Activated CD4-positive, alpha-beta T cell treated with anti-CD3 and anti-CD28 coated beads for 36 hours (primary cell): ENCODE data around the gene PACS2. TPM values are rescaled to one million over a fixed set of nuclear protein-coding genes. Genes with fewer than 3 reads are reported as not detected.
A peak's percentile ranks its signal among the peaks of the same experiment; 100 is the strongest.
"Not testable (repeated sequence)": the region's sequence is repeated elsewhere in the genome, so short reads cannot be mapped to it uniquely, and the experiment has no call there.

Source experiments
- ATAC-seq: fragments of 200-7000 bp; cut with Tn5 transposase; one replicate; pipeline ENCODE4 v1.10.0; 2021; ENCODE audit warnings: mild to moderate bottlenecking, moderate library complexity
- CTCF ChIA-PET: fragments of 350-600 bp; sonication (Branson Sonifier 250); formaldehyde crosslinking; loops from one replicate; lab custom pipeline; 2021; ENCODE audit warnings: antibody characterized with exemption; lab: Charles Lee
- POLR2A ChIA-PET: fragments of 350-600 bp; sonication (Branson Sonifier 250); formaldehyde crosslinking; loops from one replicate; lab custom pipeline; 2021; ENCODE audit warnings: antibody characterized with exemption, inconsistent platforms; lab: Charles Lee
- DNase-seq: peaks from one replicate; pipeline ENCODE4 v3.0.0-alpha.2; 2020
- H3K27ac Mint-ChIP-seq: one replicate; pipeline ENCODE4 v1.8.0; 2021; ENCODE audit warnings: mixed read lengths
- H3K27me3 Mint-ChIP-seq: one replicate; pipeline ENCODE4 v1.8.0; 2021; ENCODE audit warnings: mixed read lengths
- H3K36me3 Mint-ChIP-seq: one replicate; pipeline ENCODE4 v1.8.0; 2021; ENCODE audit warnings: low read depth, mixed read lengths
- H3K4me1 Mint-ChIP-seq: one replicate; pipeline ENCODE4 v1.8.0; 2021; ENCODE audit warnings: mixed read lengths
- H3K4me3 Mint-ChIP-seq: one replicate; pipeline ENCODE4 v1.8.0; 2021; ENCODE audit warnings: mild to moderate bottlenecking, moderate library complexity, mixed read lengths
- H3K9me3 Mint-ChIP-seq: one replicate; pipeline ENCODE4 v1.8.0; 2021; ENCODE audit warnings: low read depth, mixed read lengths
- intact Hi-C, 2 experiments: fragments of 100-400 bp; cut with DNase I in 1 of 2; cut with micrococcal nuclease in 1 of 2; formaldehyde crosslinking; loops; one replicate each; pipeline versions ENCODE4 v1.14.2 to v1.15.1; 2022 to 2024; cut with DNase I, micrococcal nuclease
- total RNA-seq, 2 experiments: library from RNA; stranded (reverse); gene quantifications; one replicate each; pipeline ENCODE4 v1.2.3, GENCODE V29; 2021

Gene PACS2
- total RNA-seq, 2 experiments from 2014 or later: 30.6 to 32.9 TPM

GRCh38 chr14:105279642-105280361, 34.7 kb upstream of the PACS2 start:
- ChIA-PET CTCF (interaction anchor here (1.2 kb wide), 1 partner anchor 186 kb away, joined by 3 read pairs; no protein-coding TSS in a partner anchor), POLR2A (no interaction called here)
- ATAC-seq: no peak
- no peak overlapping the region for H3K4me3 Mint-ChIP-seq
- H3K27me3 Mint-ChIP-seq: no peaks in the 10 kb centered on the region
- intact Hi-C loops: no loop called here
- H3K36me3 Mint-ChIP-seq: peaks cover 3% of the 10 kb centered on the region
- no peak overlapping the region for H3K27ac Mint-ChIP-seq
- H3K4me1 Mint-ChIP-seq: peaks cover 22% of the 10 kb centered on the region
- no peaks in the 10 kb centered on the region for H3K9me3 Mint-ChIP-seq
- DNase-seq: no peak

DNA sequence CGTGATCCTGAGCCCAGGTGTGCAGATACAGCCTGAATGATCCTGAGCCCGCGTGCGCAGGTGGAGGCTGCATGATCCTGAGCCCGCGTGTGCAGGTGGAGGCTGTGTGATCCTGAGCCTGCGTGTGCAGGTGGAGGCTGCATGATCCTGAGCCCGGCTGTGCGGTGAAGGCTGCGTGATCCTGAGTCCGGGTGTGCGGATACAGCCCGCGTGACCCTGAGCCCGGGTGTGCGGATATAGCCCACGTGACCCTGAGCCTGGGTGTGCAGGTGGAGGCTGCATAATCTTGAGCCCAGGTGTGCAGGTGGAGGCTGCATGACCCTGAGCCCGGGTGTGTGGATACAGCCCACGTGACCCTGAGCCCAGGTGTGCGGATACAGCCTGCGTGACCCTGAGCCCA, 34.0 kb upstream of the PACS2 start:
- ChIA-PET POLR2A (no interaction called here), CTCF (no interaction called here)
- H3K36me3 Mint-ChIP-seq: peaks cover 3% of the 10 kb centered on the region
- intact Hi-C loops: no loop called here
- H3K9me3 Mint-ChIP-seq: no peaks in the 10 kb centered on the region
- no peaks in the 10 kb centered on the region for H3K27me3 Mint-ChIP-seq
- H3K4me1 Mint-ChIP-seq: peaks cover 23% of the 10 kb centered on the region
- no peak overlapping the region for H3K4me3 Mint-ChIP-seq
- DNase-seq (no peak), ATAC-seq (no peak)
- H3K27ac Mint-ChIP-seq: no peak overlapping the region

GRCh38 chr14:105281371-105282097, 33.0 kb upstream of the PACS2 start:
- intact Hi-C loops: loop anchor here in 1 of 2 experiments (1.0 kb wide), 2 partner anchors 78 to 191 kb away; no protein-coding TSS in a partner anchor
- Mint-ChIP-seq H3K4me3 (no peak overlapping the region), H3K27ac (no peak overlapping the region), H3K9me3 (no peaks in the 10 kb centered on the region), H3K27me3 (no peaks in the 10 kb centered on the region), H3K4me1 (peaks cover 23% of the 10 kb centered on the region), H3K36me3 (peaks cover 3% of the 10 kb centered on the region)
- DNase-seq (peak; percentile 38), ATAC-seq (no peak)
- ChIA-PET POLR2A (no interaction called here), CTCF (interaction anchor here (0.6 to 1.0 kb wide), 2 partner anchors 88 to 188 kb away, joined by 3 read pairs; no protein-coding TSS in a partner anchor)

- ChIA-PET POLR2A (no interaction called here), CTCF (interaction anchor here (1.0 to 1.4 kb wide), 4 partner anchors 13 to 88 kb away, joined by 3 read pairs; no protein-coding TSS in a partner anchor)
- Mint-ChIP-seq H3K9me3 (no peaks in the 10 kb centered on the region), H3K36me3 (peaks cover 3% of the 10 kb centered on the region), H3K27ac (peak overlapping the region; percentile 7), H3K4me1 (peaks cover 23% of the 10 kb centered on the region), H3K27me3 (no peaks in the 10 kb centered on the region), H3K4me3 (no peak overlapping the region)
- intact Hi-C loops: loop anchor here in 1 of 2 experiments (1.0 kb wide), 2 partner anchors 79 to 192 kb away; no protein-coding TSS in a partner anchor
- no peak for DNase-seq
- ATAC-seq: no peak
Measured at GRCh38 chr14:105282098-105282725, 32.3 kb upstream of the PACS2 start.

GRCh38 chr14:105283028-105283427, 31.5 kb upstream of the PACS2 start:
- ATAC-seq: no peak
- no peak overlapping the region for H3K4me3 Mint-ChIP-seq
- no peaks in the 10 kb centered on the region for H3K27me3 Mint-ChIP-seq
- DNase-seq: no peak
- H3K36me3 Mint-ChIP-seq: peaks cover 3% of the 10 kb centered on the region
- ChIA-PET CTCF (interaction anchor here (0.6 to 1.4 kb wide), 4 partner anchors 12 to 345 kb away, joined by 3 read pairs; no protein-coding TSS in a partner anchor), POLR2A (no interaction called here)
- intact Hi-C loops: no loop called here
- H3K27ac Mint-ChIP-seq: no peak overlapping the region
- no peaks in the 10 kb centered on the region for H3K9me3 Mint-ChIP-seq
- peaks cover 23% of the 10 kb centered on the region for H3K4me1 Mint-ChIP-seq

- H3K4me1 Mint-ChIP-seq: peaks cover 23% of the 10 kb centered on the region
- DNase-seq: peak; percentile 33
- H3K4me3 Mint-ChIP-seq: no peak overlapping the region
- intact Hi-C loops: no loop called here
- H3K27ac Mint-ChIP-seq: peak overlapping the region; percentile 71
- no peaks in the 10 kb centered on the region for H3K9me3 Mint-ChIP-seq
- peak; percentile 84 for ATAC-seq
- H3K36me3 Mint-ChIP-seq: peaks cover 3% of the 10 kb centered on the region
- ChIA-PET CTCF (no interaction called here), POLR2A (no interaction called here)
- no peaks in the 10 kb centered on the region for H3K27me3 Mint-ChIP-seq
Measured at GRCh38 chr14:105283899-105284298, 30.6 kb upstream of the PACS2 start.

- Mint-ChIP-seq H3K27ac (no peak overlapping the region), H3K36me3 (peaks cover 3% of the 10 kb centered on the region), H3K27me3 (no peaks in the 10 kb centered on the region), H3K4me1 (peaks cover 23% of the 10 kb centered on the region), H3K9me3 (no peaks in the 10 kb centered on the region), H3K4me3 (no peak overlapping the region)
- ATAC-seq (no peak), DNase-seq (no peak)
- CTCF ChIA-PET: interaction anchor here (0.5 kb wide), 1 partner anchor 34 kb away, joined by 3 read pairs; no protein-coding TSS in a partner anchor
- POLR2A ChIA-PET: no interaction called here
- intact Hi-C loops: no loop called here
Measured at GRCh38 chr14:105285174-105285573, 29.4 kb upstream of the PACS2 start.

DNA sequence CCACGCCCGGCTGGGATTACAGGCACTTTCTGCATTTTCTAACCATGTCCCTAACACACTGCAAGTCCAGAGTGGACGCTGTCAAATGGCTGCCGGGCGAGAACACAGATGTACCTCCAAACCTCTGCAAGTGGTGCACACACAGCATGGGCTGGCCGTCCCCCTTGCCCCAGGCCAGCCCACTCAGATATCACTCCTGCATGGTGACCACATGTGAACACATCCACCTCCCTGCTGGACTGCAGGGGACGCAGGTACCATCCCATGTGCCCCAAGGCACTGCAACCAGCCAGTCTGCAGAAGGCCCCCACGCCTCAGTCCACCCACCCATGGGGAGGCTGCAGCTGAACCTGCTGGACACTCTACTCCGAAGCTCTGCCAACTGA, 27.8 kb upstream of the PACS2 start:
- Mint-ChIP-seq H3K27me3 (no peaks in the 10 kb centered on the region), H3K4me3 (no peak overlapping the region), H3K4me1 (peaks cover 32% of the 10 kb centered on the region), H3K9me3 (no peaks in the 10 kb centered on the region), H3K36me3 (peaks cover 3% of the 10 kb centered on the region), H3K27ac (no peak overlapping the region)
- ChIA-PET POLR2A (no interaction called here), CTCF (no interaction called here)
- no peak for ATAC-seq
- intact Hi-C loops: no loop called here
- DNase-seq: no peak

DNA sequence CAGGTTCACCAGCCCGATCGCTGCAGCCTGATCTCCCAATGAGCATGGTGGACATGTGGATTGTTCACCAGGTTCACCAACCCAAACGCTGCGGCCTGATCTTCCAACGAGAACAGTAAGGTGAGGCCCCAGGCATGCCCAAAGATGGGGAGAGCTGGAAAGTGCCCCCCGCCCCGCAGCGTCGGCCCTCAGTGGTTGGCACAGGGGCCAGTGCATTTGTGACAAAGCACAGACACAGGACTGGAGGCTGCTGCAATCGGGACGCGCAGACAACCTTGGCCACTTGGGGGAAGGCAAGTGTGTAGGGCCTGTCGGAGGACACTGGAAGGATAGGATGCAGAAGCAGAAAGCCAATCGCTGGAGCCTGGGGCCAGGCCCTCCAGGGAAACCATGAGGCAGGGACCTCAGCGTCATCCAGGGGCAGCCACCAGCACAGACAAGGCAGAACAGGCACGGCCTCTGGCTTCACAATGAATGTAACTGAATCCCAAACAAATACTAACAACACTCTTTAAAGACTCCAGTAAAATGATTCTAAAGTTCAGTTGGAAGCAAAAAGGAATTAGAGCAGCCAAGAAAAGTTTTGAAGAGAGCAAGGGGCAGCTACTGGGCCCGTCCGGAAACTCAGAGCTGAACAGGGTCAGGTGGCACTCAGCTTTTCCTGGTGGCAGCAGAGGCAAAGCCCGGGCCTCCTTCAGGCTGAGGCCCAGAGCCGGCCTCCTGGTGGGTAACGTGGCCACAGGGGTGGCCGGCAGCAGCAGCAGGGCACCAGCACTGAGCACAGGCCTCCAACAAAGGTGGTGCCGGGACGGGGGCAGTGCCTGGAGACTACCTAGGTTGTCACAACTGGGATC, 27.1 kb upstream of the PACS2 start:
- Mint-ChIP-seq H3K4me1 (peaks cover 32% of the 10 kb centered on the region), H3K27me3 (no peaks in the 10 kb centered on the region), H3K27ac (no peak overlapping the region), H3K4me3 (no peak overlapping the region), H3K36me3 (peaks cover 3% of the 10 kb centered on the region), H3K9me3 (no peaks in the 10 kb centered on the region)
- CTCF ChIA-PET: no interaction called here
- POLR2A ChIA-PET: no interaction called here
- ATAC-seq: no peak
- intact Hi-C loops: no loop called here
- no peak for DNase-seq

GRCh38 chr14:105288936-105289335, 25.6 kb upstream of the PACS2 start:
- H3K27ac Mint-ChIP-seq, H3K4me3 Mint-ChIP-seq, intact Hi-C loops, H3K36me3 Mint-ChIP-seq, ATAC-seq, H3K9me3 Mint-ChIP-seq, H3K27me3 Mint-ChIP-seq, DNase-seq: not testable (repeated sequence)
- H3K4me1 Mint-ChIP-seq: peaks cover 41% of the 10 kb centered on the region
- ChIA-PET POLR2A (interaction anchor here (0.6 kb wide), 1 partner anchor 143 kb away, joined by 4 read pairs; no protein-coding TSS in a partner anchor), CTCF (interaction anchor here (0.6 to 0.7 kb wide), 2 partner anchors 86 to 347 kb away, joined by 3 read pairs; no protein-coding TSS in a partner anchor)
